SK-N-SH treated with all-trans-retinoic acid at 6 μM for 48 hours (cell line): Measurements from ENCODE around the gene LRP5.

Source experiments
- ATAC-seq: fragments of 200-7000 bp; cut with Tn5 transposase; 3 replicates; pipeline ENCODE4 v1.9.1; 2020; ENCODE audit warnings: mild to moderate bottlenecking, moderate library complexity
- ARNTL ChIP-seq: fragments of 450-650 bp; formaldehyde crosslinking; IDR thresholded peaks from 2 replicates; pipeline ENCODE4 v1.5.0; 2020; ENCODE audit warnings: low read depth, mild to moderate bottlenecking, moderate library complexity, borderline replicate concordance
- BACH2 ChIP-seq: fragments of 250-450 bp; sonication (Bioruptor Pico); IDR thresholded peaks from 2 replicates; pipeline ENCODE4 v1.9.0; 2021; ENCODE audit warnings: mild to moderate bottlenecking, borderline replicate concordance
- CREB5 ChIP-seq: fragments of 250-450 bp; sonication (Bioruptor Pico); IDR thresholded peaks from 2 replicates; pipeline ENCODE4 v1.5.1; 2020; ENCODE audit warnings: low read depth, mild to moderate bottlenecking, moderate library complexity
- CSDC2 ChIP-seq: fragments of 250-450 bp; sonication (Bioruptor Pico); IDR thresholded peaks from 2 replicates; pipeline ENCODE4 v1.5.0; 2020; ENCODE audit warnings: mild to moderate bottlenecking, moderate library complexity
- CSRNP3 ChIP-seq: fragments of 250-450 bp; sonication (Bioruptor Pico); IDR thresholded peaks from 2 replicates; pipeline ENCODE4 v1.5.1; 2021; ENCODE audit warnings: mild to moderate bottlenecking, moderate library complexity
- ESRRG ChIP-seq: fragments of 250-450 bp; sonication (Bioruptor Pico); IDR thresholded peaks from 2 replicates; pipeline ENCODE4 v1.6.1; 2021; ENCODE audit warnings: mild to moderate bottlenecking
- GLIS3 ChIP-seq: fragments of 250-450 bp; sonication (Bioruptor Pico); IDR thresholded peaks from 2 replicates; pipeline ENCODE4 v1.5.0; 2020; ENCODE audit warnings: mild to moderate bottlenecking, moderate library complexity
- ISL1 ChIP-seq: fragments of 250-450 bp; sonication (Bioruptor Pico); IDR thresholded peaks from 2 replicates; pipeline ENCODE4 v2.1.2; 2022; ENCODE audit warnings: mild to moderate bottlenecking, moderate library complexity
- OSR1 ChIP-seq: fragments of 250-450 bp; sonication (Bioruptor Pico); IDR thresholded peaks from 2 replicates; pipeline ENCODE4 v1.8.0; 2022; ENCODE audit warnings: moderate library complexity, mild to moderate bottlenecking, inconsistent platforms
- PATZ1 ChIP-seq: fragments of 250-450 bp; sonication (Bioruptor Pico); IDR thresholded peaks from 2 replicates; pipeline ENCODE4 v1.8.0; 2020; ENCODE audit warnings: mild to moderate bottlenecking, moderate library complexity, borderline replicate concordance
- POU6F1 ChIP-seq: fragments of 250-450 bp; sonication (Bioruptor Pico); IDR thresholded peaks from 2 replicates; pipeline ENCODE4 v1.8.0; 2021; ENCODE audit warnings: low read depth, mild to moderate bottlenecking, moderate library complexity, borderline replicate concordance
- PPARA ChIP-seq: fragments of 250-450 bp; sonication (Bioruptor Pico); IDR thresholded peaks from 2 replicates; pipeline ENCODE4 v1.5.0; 2020; ENCODE audit warnings: mild to moderate bottlenecking, borderline replicate concordance
- RARB ChIP-seq: fragments of 250-450 bp; sonication (Bioruptor Pico); IDR thresholded peaks from 2 replicates; pipeline ENCODE4 v1.8.0; 2021; ENCODE audit warnings: mild to moderate bottlenecking, moderate library complexity
- SNAI2 ChIP-seq: fragments of 250-450 bp; sonication (Bioruptor Pico); IDR thresholded peaks from 2 replicates; pipeline ENCODE4 v1.5.0; 2020; ENCODE audit warnings: mild to moderate bottlenecking, moderate library complexity
- TCF4 ChIP-seq: fragments of 250-450 bp; sonication (Bioruptor Pico); IDR thresholded peaks from 2 replicates; pipeline ENCODE4 v1.8.0; 2021; ENCODE audit warnings: mild to moderate bottlenecking, moderate library complexity, borderline replicate concordance
- TOX ChIP-seq: fragments of 250-450 bp; sonication (Bioruptor Pico); IDR thresholded peaks from 2 replicates; pipeline ENCODE4 v1.8.0; 2021; ENCODE audit warnings: mild to moderate bottlenecking, moderate library complexity, borderline replicate concordance
- TSHZ2 ChIP-seq: fragments of 250-450 bp; sonication (Bioruptor Pico); IDR thresholded peaks from 2 replicates; pipeline ENCODE4 v1.5.0; 2020; ENCODE audit warnings: mild to moderate bottlenecking, moderate library complexity
- ZC3H10 ChIP-seq: fragments of 250-450 bp; sonication (Bioruptor Pico); IDR thresholded peaks from 2 replicates; pipeline ENCODE4 v1.5.1; 2021; ENCODE audit warnings: mild to moderate bottlenecking, moderate library complexity
- ZFP3 ChIP-seq: fragments of 250-450 bp; sonication (Bioruptor Pico); IDR thresholded peaks from 2 replicates; pipeline ENCODE4 v1.5.0; 2020; ENCODE audit warnings: mild to moderate bottlenecking, moderate library complexity
- ZFP30 ChIP-seq: fragments of 450-650 bp; formaldehyde crosslinking; IDR thresholded peaks from 2 replicates; pipeline ENCODE4 v1.5.0; 2022; ENCODE audit warnings: mild to moderate bottlenecking, moderate library complexity
- ZNF565 ChIP-seq: fragments of 450-650 bp; formaldehyde crosslinking; conservative IDR thresholded peaks from 2 replicates; pipeline ENCODE4 v1.5.0; 2020; ENCODE audit warnings: low read depth, mild to moderate bottlenecking, moderate library complexity
- ZNF70 ChIP-seq: fragments of 450-650 bp; formaldehyde crosslinking; IDR thresholded peaks from 2 replicates; pipeline ENCODE4 v1.5.0; 2020; ENCODE audit warnings: mild to moderate bottlenecking, moderate library complexity
- ZNF8 ChIP-seq: fragments of 450-650 bp; formaldehyde crosslinking; IDR thresholded peaks from 2 replicates; pipeline ENCODE4 v1.5.0; 2020; ENCODE audit warnings: mild to moderate bottlenecking, moderate library complexity

Gene LRP5

GRCh38 chr11:68459886-68460740 is 147.7 kb downstream of the LRP5 start:
- TF ChIP-seq TSHZ2 (CRISPR knock-in tag) = peak; percentile 64
- peak; percentile 48 for TF ChIP-seq ZNF8 (CRISPR knock-in tag)
- TF ChIP-seq ZC3H10 (CRISPR knock-in tag) = no peak
- no peak for TF ChIP-seq OSR1 (CRISPR knock-in tag)
- no peak for TF ChIP-seq BACH2 (CRISPR knock-in tag)
- peak; percentile 30; the same call in 1 of the 2 replicates for TF ChIP-seq ZNF70 (CRISPR knock-in tag)
- 0 out of 2 replicates have a peak, but pooled peaks have one; percentile 24 for TF ChIP-seq ZFP3 (CRISPR knock-in tag)
- 0 out of 2 replicates have a peak, but pooled peaks have one; percentile 38 for TF ChIP-seq TOX
- no peak for TF ChIP-seq ARNTL (CRISPR knock-in tag)
- TF ChIP-seq CSDC2 (CRISPR knock-in tag) = 0 out of 2 replicates have a peak, but pooled peaks have one; percentile 26
- peak; percentile 98 for TF ChIP-seq ESRRG (CRISPR knock-in tag)
- peak; percentile 95; the same call in 1 of the 2 replicates for TF ChIP-seq CSRNP3
- TF ChIP-seq ZFP30 (CRISPR knock-in tag) = peak; percentile 69
- peak; percentile 83 for TF ChIP-seq CREB5 (CRISPR knock-in tag)
- TF ChIP-seq GLIS3 (CRISPR knock-in tag) = peak; percentile 98
- no peak for TF ChIP-seq PPARA (CRISPR knock-in tag)
- 0 out of 2 replicates have a peak, but pooled peaks have one; percentile 47 for TF ChIP-seq SNAI2
- peak; percentile 25; the same call in 1 of the 2 replicates for TF ChIP-seq TCF4 (CRISPR knock-in tag)
- peak; percentile 92; the same call in 1 of the 2 replicates for TF ChIP-seq RARB (CRISPR knock-in tag)
- no peak for TF ChIP-seq ISL1 (CRISPR knock-in tag)
- peak; percentile 85 for TF ChIP-seq ZNF565 (CRISPR knock-in tag)
- peak; percentile 92; the same call in 1 of the 2 replicates for TF ChIP-seq PATZ1
- 0 out of 2 replicates have a peak, but pooled peaks have one; percentile 58 for TF ChIP-seq POU6F1
- ATAC-seq = peak; percentile 91
